Glutamatergic neuron (in vitro differentiated cells): ENCODE measurements around the gene TADA2A. TPM values are rescaled to one million over a fixed set of nuclear protein-coding genes. Genes with fewer than 3 reads are reported as not detected.

Experiments
- DNase-seq: peaks from one replicate; pipeline ENCODE4 v3.0.0; 2022
- H3K27ac Mint-ChIP-seq: one replicate; pipeline ENCODE4 v1.8.0; 2020; ENCODE audit warnings: mild to moderate bottlenecking, mixed read lengths, inconsistent platforms; ENCODE audit not compliant: unreplicated experiment
- H3K27me3 Mint-ChIP-seq: one replicate; pipeline ENCODE4 v1.8.0; 2020; ENCODE audit warnings: mild to moderate bottlenecking, moderate library complexity, mixed read lengths, inconsistent platforms; ENCODE audit not compliant: unreplicated experiment
- H3K36me3 Mint-ChIP-seq: one replicate; pipeline ENCODE4 v1.8.0; 2020; ENCODE audit warnings: mild to moderate bottlenecking, mixed read lengths, inconsistent platforms; ENCODE audit not compliant: unreplicated experiment
- H3K4me1 Mint-ChIP-seq: one replicate; pipeline ENCODE4 v1.8.0; 2020; ENCODE audit warnings: mild to moderate bottlenecking, low read depth, mixed read lengths, inconsistent platforms; ENCODE audit not compliant: unreplicated experiment
- H3K4me3 Mint-ChIP-seq: one replicate; pipeline ENCODE4 v1.8.0; 2020; ENCODE audit warnings: mild to moderate bottlenecking, mixed read lengths, inconsistent platforms; ENCODE audit not compliant: unreplicated experiment
- H3K9me3 Mint-ChIP-seq: one replicate; pipeline ENCODE4 v1.8.0; 2020; ENCODE audit warnings: mild to moderate bottlenecking, moderate library complexity, mixed read lengths, inconsistent platforms; ENCODE audit not compliant: unreplicated experiment
- total RNA-seq: library from RNA; stranded (reverse); fragmentation: NEBNext Ultra II Directional; extraction: Animal tissue kit (Norgen Biotek cat#: 25700); gene quantifications from one replicate; pipeline ENCODE4 v1.2.1, GENCODE V29; 2021; ENCODE audit not compliant: unreplicated experiment
- TF ChIP-seq, protein P1 (sequence below): fragments of 200-600 bp; sonication (generic); IDR thresholded peaks from one replicate; pipeline ENCODE4 v1.5.0; 2021; ENCODE audit not compliant: partially characterized antibody, unreplicated experiment

TADA2A gene
- total RNA-seq, 1 donor from 2014 or later, result 30.6 TPM

DNA sequence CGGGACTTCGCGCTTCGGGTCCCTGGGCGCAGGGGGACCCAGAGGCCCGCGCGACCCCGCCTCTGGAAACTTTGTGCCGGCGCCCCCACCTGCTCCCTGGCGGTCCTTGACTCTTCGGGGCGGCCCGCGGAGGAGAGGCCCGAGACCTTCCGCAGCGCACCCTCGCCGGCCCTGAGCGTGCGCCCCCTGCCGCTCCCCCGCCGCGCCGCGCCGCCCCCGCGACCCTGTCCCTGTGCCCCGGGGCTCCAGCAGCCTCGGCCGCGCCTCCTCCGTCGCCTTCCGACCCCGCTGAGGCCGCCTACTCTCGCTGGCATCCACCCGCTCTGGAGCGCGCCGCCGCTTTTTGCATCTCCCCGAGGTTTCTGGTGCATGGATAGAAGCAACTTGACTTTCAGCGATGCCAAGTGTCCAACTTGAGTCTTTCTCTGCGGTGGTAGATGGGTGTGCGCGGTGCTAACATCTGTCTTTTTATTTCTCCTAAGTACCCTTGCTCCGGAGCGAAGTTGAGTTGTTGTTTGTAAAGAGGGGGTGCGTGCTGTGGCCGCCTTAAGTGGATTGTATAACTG is 83.4 kb downstream of the TADA2A start:
- Mint-ChIP-seq H3K4me3 (peak overlapping the region; percentile 95), H3K9me3 (peaks cover 5% of the 10 kb centered on the region), H3K27me3 (peaks cover 18% of the 10 kb centered on the region), H3K36me3 (peaks cover 4% of the 10 kb centered on the region), H3K27ac (peak overlapping the region; percentile 78), H3K4me1 (peaks cover 16% of the 10 kb centered on the region)
- TF ChIP-seq, protein P1, sequence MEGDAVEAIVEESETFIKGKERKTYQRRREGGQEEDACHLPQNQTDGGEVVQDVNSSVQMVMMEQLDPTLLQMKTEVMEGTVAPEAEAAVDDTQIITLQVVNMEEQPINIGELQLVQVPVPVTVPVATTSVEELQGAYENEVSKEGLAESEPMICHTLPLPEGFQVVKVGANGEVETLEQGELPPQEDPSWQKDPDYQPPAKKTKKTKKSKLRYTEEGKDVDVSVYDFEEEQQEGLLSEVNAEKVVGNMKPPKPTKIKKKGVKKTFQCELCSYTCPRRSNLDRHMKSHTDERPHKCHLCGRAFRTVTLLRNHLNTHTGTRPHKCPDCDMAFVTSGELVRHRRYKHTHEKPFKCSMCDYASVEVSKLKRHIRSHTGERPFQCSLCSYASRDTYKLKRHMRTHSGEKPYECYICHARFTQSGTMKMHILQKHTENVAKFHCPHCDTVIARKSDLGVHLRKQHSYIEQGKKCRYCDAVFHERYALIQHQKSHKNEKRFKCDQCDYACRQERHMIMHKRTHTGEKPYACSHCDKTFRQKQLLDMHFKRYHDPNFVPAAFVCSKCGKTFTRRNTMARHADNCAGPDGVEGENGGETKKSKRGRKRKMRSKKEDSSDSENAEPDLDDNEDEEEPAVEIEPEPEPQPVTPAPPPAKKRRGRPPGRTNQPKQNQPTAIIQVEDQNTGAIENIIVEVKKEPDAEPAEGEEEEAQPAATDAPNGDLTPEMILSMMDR, result peak; percentile 65
- DNase-seq, result peak; percentile 91

- Mint-ChIP-seq H3K27me3 (peaks cover 15% of the 10 kb centered on the region), H3K9me3 (peaks cover 5% of the 10 kb centered on the region), H3K36me3 (peaks cover under 1% of the 10 kb centered on the region), H3K4me3 (peak overlapping the region; percentile 95), H3K27ac (peak overlapping the region; percentile 78), H3K4me1 (peaks cover 13% of the 10 kb centered on the region)
- TF ChIP-seq, protein P1, result no peak
- DNase-seq, result no peak
These were observed 84.2 kb downstream of the TADA2A start for GRCh38 chr17:37490638-37491614.

- TF ChIP-seq, protein P1, result no peak
- Mint-ChIP-seq H3K36me3 (no peaks in the 10 kb centered on the region), H3K4me3 (no peak overlapping the region), H3K27me3 (peaks cover 16% of the 10 kb centered on the region), H3K27ac (no peak overlapping the region), H3K9me3 (peaks cover 5% of the 10 kb centered on the region), H3K4me1 (peaks cover 13% of the 10 kb centered on the region)
- DNase-seq, result no peak
These were observed 85.5 kb downstream of the TADA2A start for GRCh38 chr17:37492167-37492566.

GRCh38 chr17:37493249-37494027 is 86.8 kb downstream of the TADA2A start:
- H3K4me1 Mint-ChIP-seq, result peaks cover 9% of the 10 kb centered on the region
- no peak overlapping the region for H3K4me3 Mint-ChIP-seq
- TF ChIP-seq, protein P1, result no peak
- no peaks in the 10 kb centered on the region for H3K36me3 Mint-ChIP-seq
- peaks cover 13% of the 10 kb centered on the region for H3K27me3 Mint-ChIP-seq
- H3K9me3 Mint-ChIP-seq, result peaks cover 5% of the 10 kb centered on the region
- H3K27ac Mint-ChIP-seq, result no peak overlapping the region
- DNase-seq, result no peak
